Measurements from ENCODE around the gene DYRK4.

The DYRK4 gene

DNA sequence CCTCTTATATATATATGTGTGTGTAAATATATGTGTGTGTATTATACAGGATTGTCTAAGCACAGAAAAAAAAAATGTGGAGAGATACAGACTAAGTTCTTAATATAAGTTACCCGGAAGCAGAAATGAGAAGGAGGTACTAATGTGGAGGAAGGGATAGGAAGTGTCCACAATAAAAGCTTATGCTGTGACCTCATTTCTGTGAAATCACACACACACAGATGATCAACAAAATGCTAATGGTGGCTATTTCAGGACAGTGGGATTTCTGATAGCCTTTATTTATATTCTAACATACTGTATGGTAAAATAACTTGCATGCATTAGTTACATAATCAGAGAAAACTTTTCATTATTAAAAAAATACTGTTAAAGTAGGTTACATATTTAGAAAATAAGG, 31.8 kb upstream of the DYRK4 start:
- TF ChIP-seq, protein P1, sequence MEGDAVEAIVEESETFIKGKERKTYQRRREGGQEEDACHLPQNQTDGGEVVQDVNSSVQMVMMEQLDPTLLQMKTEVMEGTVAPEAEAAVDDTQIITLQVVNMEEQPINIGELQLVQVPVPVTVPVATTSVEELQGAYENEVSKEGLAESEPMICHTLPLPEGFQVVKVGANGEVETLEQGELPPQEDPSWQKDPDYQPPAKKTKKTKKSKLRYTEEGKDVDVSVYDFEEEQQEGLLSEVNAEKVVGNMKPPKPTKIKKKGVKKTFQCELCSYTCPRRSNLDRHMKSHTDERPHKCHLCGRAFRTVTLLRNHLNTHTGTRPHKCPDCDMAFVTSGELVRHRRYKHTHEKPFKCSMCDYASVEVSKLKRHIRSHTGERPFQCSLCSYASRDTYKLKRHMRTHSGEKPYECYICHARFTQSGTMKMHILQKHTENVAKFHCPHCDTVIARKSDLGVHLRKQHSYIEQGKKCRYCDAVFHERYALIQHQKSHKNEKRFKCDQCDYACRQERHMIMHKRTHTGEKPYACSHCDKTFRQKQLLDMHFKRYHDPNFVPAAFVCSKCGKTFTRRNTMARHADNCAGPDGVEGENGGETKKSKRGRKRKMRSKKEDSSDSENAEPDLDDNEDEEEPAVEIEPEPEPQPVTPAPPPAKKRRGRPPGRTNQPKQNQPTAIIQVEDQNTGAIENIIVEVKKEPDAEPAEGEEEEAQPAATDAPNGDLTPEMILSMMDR (conservative IDR thresholded peaks at IDR 0.05; ENCODE audit: low read depth, low read length) = no peak
- H3K79me2 ChIP-seq (ENCODE audit: insufficient read depth, low read depth) = no peaks in the 10 kb centered on the region
- H3K4me2 ChIP-seq = no peak overlapping the region
- no peak overlapping the region for H2AFZ ChIP-seq (ENCODE audit: low read depth)
- H3K9ac ChIP-seq = no peak overlapping the region
- peaks cover 1% of the 10 kb centered on the region for H3K4me1 ChIP-seq (ENCODE audit: low read depth, poor library complexity, severe bottlenecking)
- H3K27me3 ChIP-seq (ENCODE audit: insufficient read depth, low read depth) = no peaks in the 10 kb centered on the region
- H3K36me3 ChIP-seq (ENCODE audit: insufficient read depth) = no peaks in the 10 kb centered on the region
- no peak overlapping the region for H3K27ac ChIP-seq
- no peaks in the 10 kb centered on the region for H4K20me1 ChIP-seq (ENCODE audit: insufficient read depth)
- H3K4me3 ChIP-seq (IDR thresholded peaks at IDR 0.05; ENCODE audit: insufficient read depth, low read depth, low read length) = no peak overlapping the region

DNA sequence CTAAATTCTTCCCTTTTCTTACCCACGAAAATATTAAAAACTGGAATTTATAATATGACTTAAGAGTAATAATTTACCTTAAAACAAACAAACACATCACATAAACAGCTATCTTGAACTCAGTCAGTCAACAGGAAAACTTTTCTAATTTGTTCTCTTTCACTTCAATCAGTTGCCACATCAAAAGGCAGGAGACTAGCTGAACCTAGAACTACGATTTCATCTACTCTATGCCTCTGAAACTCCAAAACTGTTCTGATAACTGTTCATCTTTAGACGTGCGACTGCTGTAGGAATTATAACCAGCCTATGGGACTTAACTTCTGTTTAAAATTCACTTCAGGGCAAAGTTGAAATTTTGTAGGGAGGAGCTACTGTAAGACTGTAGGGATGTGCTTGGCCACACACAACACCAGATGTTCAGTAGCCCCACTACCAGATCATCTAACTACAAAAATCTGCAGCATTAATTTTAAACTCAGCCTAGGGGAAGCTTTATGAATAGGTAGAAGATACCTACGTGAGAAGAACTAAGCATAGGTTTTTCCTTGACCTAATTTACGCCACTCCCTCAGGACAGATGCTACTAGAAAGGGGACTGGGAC, 30.9 kb upstream of the DYRK4 start:
- H3K27ac ChIP-seq = no peak overlapping the region
- no peak overlapping the region for H2AFZ ChIP-seq (ENCODE audit: low read depth)
- H3K9ac ChIP-seq = no peak overlapping the region
- H3K36me3 ChIP-seq (ENCODE audit: insufficient read depth) = no peaks in the 10 kb centered on the region
- H3K4me1 ChIP-seq (ENCODE audit: low read depth, poor library complexity, severe bottlenecking) = peaks cover 3% of the 10 kb centered on the region
- H3K27me3 ChIP-seq (ENCODE audit: insufficient read depth, low read depth) = no peaks in the 10 kb centered on the region
- no peaks in the 10 kb centered on the region for H4K20me1 ChIP-seq (ENCODE audit: insufficient read depth)
- TF ChIP-seq, protein P1 (conservative IDR thresholded peaks at IDR 0.05; ENCODE audit: low read depth, low read length) = no peak
- H3K79me2 ChIP-seq (ENCODE audit: insufficient read depth, low read depth) = no peaks in the 10 kb centered on the region
- no peak overlapping the region for H3K4me3 ChIP-seq (IDR thresholded peaks at IDR 0.05; ENCODE audit: insufficient read depth, low read depth, low read length)
- H3K4me2 ChIP-seq = no peak overlapping the region

DNA sequence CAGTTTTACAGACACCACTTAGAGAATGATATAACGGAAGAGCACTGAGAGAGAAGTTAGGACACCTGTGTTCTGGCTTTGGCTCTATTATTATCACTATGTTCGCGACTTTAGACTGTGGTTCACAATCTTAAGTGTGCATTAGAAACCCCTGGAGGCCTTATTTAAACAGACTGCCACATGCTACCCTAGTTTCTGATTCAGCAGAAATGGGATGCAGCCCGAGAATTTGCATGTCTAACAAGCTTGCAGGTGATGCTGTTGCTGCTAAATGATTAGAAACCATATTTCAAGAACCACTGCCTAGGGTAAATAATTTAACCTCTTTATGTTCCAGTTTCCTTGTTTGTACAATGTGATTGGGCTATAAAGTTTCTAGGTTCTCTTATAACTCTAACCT, 26.9 kb upstream of the DYRK4 start:
- Histone ChIP-seq H3K27me3 (ENCODE audit: insufficient read depth, low read depth) (no peaks in the 10 kb centered on the region), H3K4me1 (ENCODE audit: low read depth, poor library complexity, severe bottlenecking) (peaks cover 18% of the 10 kb centered on the region), H3K36me3 (ENCODE audit: insufficient read depth) (no peaks in the 10 kb centered on the region), H3K27ac (no peak overlapping the region), H3K9ac (no peak overlapping the region), H3K79me2 (ENCODE audit: insufficient read depth, low read depth) (peaks cover 30% of the 10 kb centered on the region), H3K4me2 (no peak overlapping the region), H4K20me1 (ENCODE audit: insufficient read depth) (no peaks in the 10 kb centered on the region), H2AFZ (ENCODE audit: low read depth) (no peak overlapping the region), H3K4me3 (IDR thresholded peaks at IDR 0.05; ENCODE audit: insufficient read depth, low read depth, low read length) (no peak overlapping the region)
- TF ChIP-seq, protein P1 (conservative IDR thresholded peaks at IDR 0.05; ENCODE audit: low read depth, low read length) = no peak

DNA sequence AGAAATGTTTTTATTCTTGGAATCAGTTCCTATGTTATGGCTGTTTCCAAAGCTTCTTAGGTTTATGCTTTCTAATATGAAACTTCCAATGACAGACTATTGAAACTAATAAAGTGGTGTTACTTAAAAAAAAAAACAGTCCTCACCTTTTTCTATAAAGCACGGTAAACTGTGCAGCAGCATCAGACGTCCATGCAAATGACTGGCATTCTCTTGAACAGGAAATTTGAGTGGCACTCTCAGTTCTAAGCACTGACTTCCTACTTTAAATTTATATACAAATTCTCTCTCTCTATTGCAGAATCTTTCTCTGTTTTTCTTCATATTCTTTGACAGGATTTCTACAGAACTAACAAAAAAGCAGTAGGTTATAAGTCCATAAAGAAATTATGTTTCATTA, 26.1 kb upstream of the DYRK4 start:
- Histone ChIP-seq H4K20me1 (ENCODE audit: insufficient read depth) (no peaks in the 10 kb centered on the region), H2AFZ (ENCODE audit: low read depth) (no peak overlapping the region), H3K4me3 (IDR thresholded peaks at IDR 0.05; ENCODE audit: insufficient read depth, low read depth, low read length) (no peak overlapping the region), H3K27ac (no peak overlapping the region), H3K4me2 (no peak overlapping the region), H3K9ac (no peak overlapping the region), H3K36me3 (ENCODE audit: insufficient read depth) (no peaks in the 10 kb centered on the region), H3K4me1 (ENCODE audit: low read depth, poor library complexity, severe bottlenecking) (peaks cover 25% of the 10 kb centered on the region), H3K79me2 (ENCODE audit: insufficient read depth, low read depth) (peaks cover 37% of the 10 kb centered on the region), H3K27me3 (ENCODE audit: insufficient read depth, low read depth) (no peaks in the 10 kb centered on the region)
- TF ChIP-seq, protein P1 (conservative IDR thresholded peaks at IDR 0.05; ENCODE audit: low read depth, low read length) = no peak
